HepG2 (cell line): Measurements from ENCODE around the gene OSGEPL1. TPM values are rescaled to one million over a fixed set of nuclear protein-coding genes. Genes with fewer than 3 reads are reported as not detected.
A peak's percentile ranks its signal among the peaks of the same experiment; 100 is the strongest.

Experiments used
- ATAC-seq: fragments of 200-7000 bp; cut with Tn5 transposase; 3 replicates; pipeline ENCODE4 v1.9.1; 2020; ENCODE audit warnings: mild to moderate bottlenecking, moderate library complexity
- BruUV-seq: library from RNA; stranded (reverse); fragments of 400-500 nt; replicated peaks from 2 replicates; lab custom pipeline; 2021; lab: Mats Ljungman, UMichigan
- CTCF ChIA-PET: fragments of 300-600 bp; formaldehyde crosslinking; extraction: SDS; loops from one replicate; lab custom pipeline; 2021; ENCODE audit warnings: low total read pairs, inconsistent platforms, low intra/inter-chr PET ratio; lab: Yijun Ruan, JAX
- POLR2A ChIA-PET: fragments of 350-600 bp; sonication (Branson Sonifier 250); formaldehyde crosslinking; loops from one replicate; lab custom pipeline; 2020; ENCODE audit warnings: antibody characterized with exemption, inconsistent platforms; lab: Yijun Ruan, JAX
- DNase-seq: peaks from one replicate; pipeline ENCODE4 v3.0.0-alpha.2; 2015; ENCODE audit warnings: low spot score
- FAIRE-seq: peaks from 3 replicates; lab custom pipeline; 2011; peaks lifted over from hg19 to GRCh38; lab: Jason Lieb, UNC
- H2AFZ ChIP-seq: one replicate; pipeline ENCODE4 v1.6.1; 2011; ENCODE audit warnings: low read length, inconsistent platforms
- H3K27ac ChIP-seq: fragments of 300-600 bp; 3 replicates; pipeline ENCODE4 v1.8.0; 2011; ENCODE audit warnings: mixed run types, mild to moderate bottlenecking, mixed read lengths, low read length, inconsistent platforms; ENCODE audit not compliant: insufficient read depth; ENCODE audit errors: extremely low read length
- H3K27me3 ChIP-seq, 2 experiments: fragments of 200-600 bp in 1 of 2; 2 replicates in 1 of 2; 3 replicates in 1 of 2; pipeline versions ENCODE4 v1.6.0 to v1.8.0; 2011; ENCODE audit warnings: low read length in 2 of 2, mild to moderate bottlenecking in 2 of 2, moderate library complexity in 2 of 2, inconsistent platforms in 1 of 2; ENCODE audit not compliant: insufficient read depth in 2 of 2, control insufficient read depth in 1 of 2
- H3K36me3 ChIP-seq, 2 experiments: fragments of 200-600 bp in 1 of 2; replicated peaks in 1 of 2; 2 replicates in 1 of 2; 3 replicates in 1 of 2; pipeline versions ENCODE4 v1.5.1 to v1.8.0; 2011; ENCODE audit warnings: low read length in 2 of 2, inconsistent platforms in 1 of 2; ENCODE audit not compliant: insufficient read depth in 2 of 2, control insufficient read depth in 1 of 2
- H3K4me1 ChIP-seq: 2 replicates; pipeline ENCODE4 v1.5.1; 2012; ENCODE audit warnings: low read length, inconsistent platforms; ENCODE audit not compliant: insufficient read depth
- H3K4me2 ChIP-seq: 2 replicates; pipeline ENCODE4 v1.6.0; 2011; ENCODE audit warnings: low read depth, low read length, inconsistent platforms
- H3K4me3 ChIP-seq, 3 experiments: fragments of 200-600 bp in 1 of 3; sonication (generic), shearing (Covaris generic) in 1 of 3; replicated peaks in 1 of 3; 2 replicates each; pipeline ENCODE4 v1.5.1; 2011 to 2016; ENCODE audit warnings: low read length in 3 of 3, inconsistent platforms in 2 of 3, low read depth in 2 of 3, mild to moderate bottlenecking in 2 of 3, control low read depth in 1 of 3, mixed read lengths in 1 of 3; ENCODE audit not compliant: insufficient read depth in 1 of 3
- H3K79me2 ChIP-seq: one replicate; pipeline ENCODE4 v1.6.1; 2011; ENCODE audit warnings: low read length, inconsistent platforms; ENCODE audit not compliant: insufficient read depth
- H3K9ac ChIP-seq: 2 replicates; pipeline ENCODE4 v1.6.0; 2011; ENCODE audit warnings: mild to moderate bottlenecking, low read depth, low read length, inconsistent platforms; ENCODE audit not compliant: insufficient read depth
- H3K9me3 ChIP-seq: 2 replicates; pipeline ENCODE4 v1.5.1; 2012; ENCODE audit warnings: mild to moderate bottlenecking, low read length
- H4K20me1 ChIP-seq: 2 replicates; pipeline ENCODE4 v1.6.0; 2011; ENCODE audit warnings: inconsistent platforms, mild to moderate bottlenecking, low read length, moderate library complexity; ENCODE audit not compliant: insufficient read depth
- CCDC6 ChIP-seq: sonication (generic); formaldehyde crosslinking; IDR thresholded peaks from 2 replicates; pipeline ENCODE4 v1.8.1; 2022; ENCODE audit warnings: mild to moderate bottlenecking, missing genetic modification reagents, moderate library complexity
- EP300 ChIP-seq, 3 experiments: sonication (generic) in 1 of 3; formaldehyde crosslinking in 1 of 3; IDR thresholded peaks; 2 replicates each; pipeline versions ENCODE4 v1.5.1 to v1.6.1; 2011 to 2020; ENCODE audit warnings: low read depth in 2 of 3, low read length in 2 of 3, borderline replicate concordance in 1 of 3, improper control_type of control experiment in 1 of 3, mild to moderate bottlenecking in 1 of 3, missing genetic modification reagents in 1 of 3, moderate library complexity in 1 of 3
- FOXK2 ChIP-seq: fragments of 450-650 bp; IDR thresholded peaks from 2 replicates; pipeline ENCODE4 v1.6.1; 2016
- NKX3-1 ChIP-seq: sonication (generic); formaldehyde crosslinking; IDR thresholded peaks from 2 replicates; pipeline ENCODE4 v1.5.0; 2020; ENCODE audit warnings: missing genetic modification reagents
- ZNF292 ChIP-seq: sonication (generic); formaldehyde crosslinking; IDR thresholded peaks from 2 replicates; pipeline ENCODE4 v1.8.1; 2022; ENCODE audit warnings: mild to moderate bottlenecking, low read depth, missing genetic modification reagents, borderline replicate concordance
- ZNF367 ChIP-seq: sonication (generic); formaldehyde crosslinking; IDR thresholded peaks from 2 replicates; pipeline ENCODE4 v1.4.0; 2020; ENCODE audit warnings: missing genetic modification reagents, borderline replicate concordance
- ZNF446 ChIP-seq: sonication (generic); formaldehyde crosslinking; IDR thresholded peaks from 2 replicates; pipeline ENCODE4 v1.5.0; 2020; ENCODE audit warnings: mild to moderate bottlenecking, missing genetic modification reagents
- ZNF547 ChIP-seq: sonication (generic); formaldehyde crosslinking; IDR thresholded peaks from 2 replicates; pipeline ENCODE4 v1.5.1; 2020; ENCODE audit warnings: mild to moderate bottlenecking, missing genetic modification reagents
- ZNF598 ChIP-seq: sonication (generic); formaldehyde crosslinking; IDR thresholded peaks from 2 replicates; pipeline ENCODE4 v1.5.1; 2020; ENCODE audit warnings: mild to moderate bottlenecking, missing genetic modification reagents, borderline replicate concordance
- in situ Hi-C: cut with HindIII; loops from 2 replicates; pipeline ENCODE4 v1.10.0; 2017; ENCODE audit warnings: low pct_unique_long_range_greater_than_20kb; ENCODE audit not compliant: extremely low pct_ligation_motif_present
- intact Hi-C: fragments of 100-400 bp; cut with micrococcal nuclease; formaldehyde crosslinking; loops from one replicate; pipeline ENCODE4 v1.10.0; 2022; ENCODE audit not compliant: unreplicated experiment
- polyA plus RNA-seq, 8 experiments: library from polyadenylated mRNA; depleted of rRNA in 3 of 8; stranded (reverse) in 7 of 8; unstranded in 1 of 8; fragments of >200 nt; fragmentation: Illumina TruSeq in 4 of 8; extraction: Trizol in 4 of 8; gene quantifications; 2 replicates each; pipeline versions ENCODE4 v1.2.1 to v1.2.3, GENCODE V29; 2011 to 2016; ENCODE audit warnings: low read depth in 4 of 8, missing spikeins in 1 of 8, mixed read lengths in 1 of 8; ENCODE audit not compliant: insufficient read depth in 1 of 8
- total RNA-seq, 5 experiments: library from RNA; depleted of rRNA; stranded (reverse); fragments of >200 nt; fragmentation: Illumina TruSeq; extraction: Trizol; gene quantifications; 2 replicates each; pipeline ENCODE4 v1.2.3, GENCODE V29; 2016; ENCODE audit warnings: low read depth in 1 of 5
- TF ChIP-seq, protein P1 (sequence below): sonication (generic); formaldehyde crosslinking; IDR thresholded peaks from 2 replicates; pipeline ENCODE4 v1.9.0; 2021; ENCODE audit warnings: missing genetic modification reagents, borderline replicate concordance

OSGEPL1 gene
- total and polyA plus RNA-seq, 2 of the 13 experiments (the other 11 are each of a cell fraction or from before 2014, with no cell fraction given) = 10.2 to 10.8 TPM

DNA sequence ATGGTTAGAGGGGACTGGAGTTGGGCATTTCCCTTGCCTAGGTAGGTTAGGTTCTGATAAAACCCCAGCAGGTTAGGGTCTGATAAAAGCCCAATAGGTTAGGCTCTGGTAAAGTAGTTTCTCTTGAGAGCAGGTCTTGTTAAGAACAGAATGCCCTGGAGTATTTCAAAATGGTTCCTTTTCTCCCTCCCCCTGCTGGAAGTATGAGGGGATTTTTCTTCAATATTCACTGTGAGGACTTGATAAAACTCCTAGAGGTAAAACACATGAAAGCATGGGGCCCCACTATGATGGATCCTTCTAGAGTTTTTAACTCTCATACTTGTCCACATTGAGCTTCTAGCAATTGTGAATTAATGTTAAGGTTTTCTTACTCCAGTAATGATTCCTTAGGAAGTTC is 60.5 kb downstream of the OSGEPL1 start:
- ChIA-PET CTCF (interaction anchor here (1.1 to 1.7 kb wide), 2 partner anchors 28 to 41 kb away, joined by 3 to 9 read pairs; partner anchors contain the start of genes ANKAR and ASNSD1), POLR2A (no interaction called here)
- no peak overlapping the region for H2AFZ ChIP-seq
- no peaks in the 10 kb centered on the region for H3K79me2 ChIP-seq
- H4K20me1 ChIP-seq = no peaks in the 10 kb centered on the region
- H3K27ac ChIP-seq = no peak overlapping the region
- TF ChIP-seq EP300 (IDR thresholded peaks at IDR 0.05; ENCODE audit: low read depth in 2 of 2, low read length in 2 of 2) (no peak), EP300 (CRISPR knock-in tag; IDR thresholded peaks at IDR 0.05; ENCODE audit: borderline replicate concordance) (no peak), CCDC6 (CRISPR knock-in tag) (no peak), NKX3-1 (no peak), ZNF367 (CRISPR knock-in tag) (no peak), ZNF446 (CRISPR knock-in tag) (no peak), ZNF547 (CRISPR knock-in tag) (no peak), FOXK2 (no peak), ZNF292 (CRISPR knock-in tag) (no peak), ZNF598 (CRISPR knock-in tag) (no peak)
- TF ChIP-seq, protein P1, sequence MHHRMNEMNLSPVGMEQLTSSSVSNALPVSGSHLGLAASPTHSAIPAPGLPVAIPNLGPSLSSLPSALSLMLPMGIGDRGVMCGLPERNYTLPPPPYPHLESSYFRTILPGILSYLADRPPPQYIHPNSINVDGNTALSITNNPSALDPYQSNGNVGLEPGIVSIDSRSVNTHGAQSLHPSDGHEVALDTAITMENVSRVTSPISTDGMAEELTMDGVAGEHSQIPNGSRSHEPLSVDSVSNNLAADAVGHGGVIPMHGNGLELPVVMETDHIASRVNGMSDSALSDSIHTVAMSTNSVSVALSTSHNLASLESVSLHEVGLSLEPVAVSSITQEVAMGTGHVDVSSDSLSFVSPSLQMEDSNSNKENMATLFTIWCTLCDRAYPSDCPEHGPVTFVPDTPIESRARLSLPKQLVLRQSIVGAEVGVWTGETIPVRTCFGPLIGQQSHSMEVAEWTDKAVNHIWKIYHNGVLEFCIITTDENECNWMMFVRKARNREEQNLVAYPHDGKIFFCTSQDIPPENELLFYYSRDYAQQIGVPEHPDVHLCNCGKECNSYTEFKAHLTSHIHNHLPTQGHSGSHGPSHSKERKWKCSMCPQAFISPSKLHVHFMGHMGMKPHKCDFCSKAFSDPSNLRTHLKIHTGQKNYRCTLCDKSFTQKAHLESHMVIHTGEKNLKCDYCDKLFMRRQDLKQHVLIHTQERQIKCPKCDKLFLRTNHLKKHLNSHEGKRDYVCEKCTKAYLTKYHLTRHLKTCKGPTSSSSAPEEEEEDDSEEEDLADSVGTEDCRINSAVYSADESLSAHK (CRISPR knock-in tag) = no peak
- FAIRE-seq (no peak), ATAC-seq (peak; percentile 75), DNase-seq (peak; percentile 21)
- H3K9me3 ChIP-seq = no peaks in the 10 kb centered on the region
- no peaks in the 10 kb centered on the region for H3K4me1 ChIP-seq
- H3K27me3 ChIP-seq = no peaks in the 10 kb centered on the region
- no TSS peak for BruUV-seq
- H3K4me3 ChIP-seq = no peak overlapping the region
- no peaks in the 10 kb centered on the region; a peak in 1 of 5 replicates for H3K36me3 ChIP-seq
- in situ Hi-C loops (no loop called here), intact Hi-C loops (loop anchor here (1.0 kb wide), 1 partner anchor 41 kb away; the partner anchor contains the start of gene ASNSD1)
- H3K9ac ChIP-seq = no peak overlapping the region
- H3K4me2 ChIP-seq = no peak overlapping the region
